Neural cell (in vitro differentiated cells): Measurements from ENCODE around the gene MED13. TPM values are rescaled to one million over a fixed set of nuclear protein-coding genes. Genes with fewer than 3 reads are reported as not detected.

Experiments used
- polyA plus RNA-seq: library from polyadenylated mRNA; depleted of rRNA; stranded (reverse); fragments of >200 nt; gene quantifications from 2 replicates; pipeline ENCODE4 v1.2.3, GENCODE V29; 2014

The MED13 gene
- polyA plus RNA-seq, 1 donor from 2014 or later, result 22.6 TPM

Other genes starting within 250 kb of the MED13 start
- gene BRIP1, start 201.8 kb downstream of the MED13 start, polyA plus RNA-seq, result 0.42 and 0.47 TPM in 2 replicates
- gene INTS2, start 137.3 kb downstream of the MED13 start, polyA plus RNA-seq, result 17.3 and 23.7 TPM in 2 replicates